A549 (cell line): ENCODE results near the gene CYB5D1. TPM values are rescaled to one million over a fixed set of nuclear protein-coding genes. Genes with fewer than 3 reads are reported as not detected.

Source experiments
- ATAC-seq, 2 experiments: fragments of 200-7000 bp in 1 of 2; fragments of >200 bp in 1 of 2; cut with Nextera tagmentation in 1 of 2; cut with Tn5 transposase in 1 of 2; 3 replicates each; pipeline versions ENCODE4 v1.8.0 to v1.9.1; 2018 to 2020; ENCODE audit warnings: mild to moderate bottlenecking in 1 of 2, moderate library complexity in 1 of 2
- CTCF ChIA-PET: fragments of 300-600 bp; sonication (Branson Sonifier 250); formaldehyde crosslinking; extraction: SDS; loops from one replicate; lab custom pipeline; 2021; ENCODE audit warnings: antibody characterized with exemption, inconsistent platforms; lab: Yijun Ruan, JAX
- POLR2A ChIA-PET: fragments of 350-600 bp; formaldehyde crosslinking; extraction: SDS; loops from one replicate; lab custom pipeline; 2021; ENCODE audit warnings: antibody characterized with exemption, inconsistent platforms; lab: Yijun Ruan, JAX
- DNase-seq, 2 experiments: peaks; one replicate each; pipeline versions ENCODE4 v3.0.0 to v3.0.0-alpha.2; 2011 to 2016; ENCODE audit warnings: low read depth in 1 of 2, low spot score in 1 of 2
- FAIRE-seq: peaks from 2 replicates; lab custom pipeline; 2011; peaks lifted over from hg19 to GRCh38; lab: Jason Lieb, UNC
- H3K27ac ChIP-seq, 2 experiments: fragments of >200 bp; sonication (Bioruptor Twin); formaldehyde crosslinking; 3 replicates each; pipeline ENCODE4 v1.5.1; 2016 to 2017
- H3K4me1 ChIP-seq: fragments of >200 bp; sonication (Bioruptor Twin); formaldehyde crosslinking; 3 replicates; pipeline ENCODE4 v1.6.1; 2016
- H3K4me2 ChIP-seq: fragments of >200 bp; sonication (Bioruptor Twin); formaldehyde crosslinking; 3 replicates; pipeline ENCODE4 v1.6.1; 2016
- H3K4me3 ChIP-seq: fragments of >200 bp; sonication (Bioruptor Twin); formaldehyde crosslinking; 3 replicates; pipeline ENCODE4 v1.5.1; 2016
- H3K9me3 ChIP-seq: fragments of >200 bp; sonication (Bioruptor Twin); formaldehyde crosslinking; 3 replicates; pipeline ENCODE4 v1.6.1; 2016
- ATOH8 ChIP-seq: fragments of 250-450 bp; sonication (Bioruptor Pico); IDR thresholded peaks from 2 replicates; pipeline ENCODE4 v1.5.0; 2020; ENCODE audit warnings: low read depth, mild to moderate bottlenecking, moderate library complexity
- BCL3 ChIP-seq: fragments of >200 bp; sonication (Bioruptor Twin); formaldehyde crosslinking; IDR thresholded peaks from 3 replicates; pipeline ENCODE4 v1.6.1; 2016
- CBX8 ChIP-seq: fragments of 200-600 bp; sonication (generic); IDR thresholded peaks from 2 replicates; pipeline ENCODE4 v1.6.1; 2016
- CEBPB ChIP-seq, 2 experiments: fragments of >200 bp in 1 of 2; sonication (Bioruptor Twin) in 1 of 2; formaldehyde crosslinking in 1 of 2; IDR thresholded peaks; 2 replicates each; pipeline ENCODE4 v1.6.1; 2012 to 2016
- E2F6 ChIP-seq: IDR thresholded peaks from 2 replicates; pipeline ENCODE4 v1.6.1; 2012; ENCODE audit warnings: low read depth, borderline replicate concordance
- EHMT2 ChIP-seq: fragments of 200-600 bp; sonication (generic); IDR thresholded peaks from 2 replicates; pipeline ENCODE4 v1.6.1; 2016; ENCODE audit warnings: antibody characterized with exemption, low read depth, mild to moderate bottlenecking, moderate library complexity
- ESRRA ChIP-seq: fragments of 150-350 bp; IDR thresholded peaks from 2 replicates; pipeline ENCODE4 v1.6.1; 2014; ENCODE audit warnings: mild to moderate bottlenecking, low read length, borderline replicate concordance
- FOSL2 ChIP-seq, 2 experiments: fragments of 450-650 bp in 1 of 2; fragments of >200 bp in 1 of 2; sonication (Bioruptor Twin) in 1 of 2; formaldehyde crosslinking; IDR thresholded peaks; 2 replicates each; pipeline versions ENCODE4 v1.5.0 to v1.6.1; 2016 to 2020; ENCODE audit warnings: mild to moderate bottlenecking in 1 of 2, moderate library complexity in 1 of 2
- FOXS1 ChIP-seq: fragments of 250-450 bp; sonication (Bioruptor Pico); IDR thresholded peaks from 2 replicates; pipeline ENCODE4 v1.5.0; 2020; ENCODE audit warnings: mild to moderate bottlenecking, moderate library complexity
- GATA3 ChIP-seq: IDR thresholded peaks from 2 replicates; pipeline ENCODE4 v1.6.1; 2012; ENCODE audit warnings: borderline replicate concordance
- HDAC2 ChIP-seq: fragments of 200-600 bp; sonication (generic); IDR thresholded peaks from 2 replicates; pipeline ENCODE4 v1.6.1; 2016
- HES2 ChIP-seq: fragments of >200 bp; sonication (Bioruptor Twin); formaldehyde crosslinking; IDR thresholded peaks from 2 replicates; pipeline ENCODE4 v1.6.1; 2016
- HMGXB4 ChIP-seq: fragments of 250-450 bp; sonication (Bioruptor Pico); IDR thresholded peaks from 2 replicates; pipeline ENCODE4 v1.5.0; 2021; ENCODE audit warnings: mild to moderate bottlenecking, moderate library complexity, borderline replicate concordance
- HOXB5 ChIP-seq: fragments of 250-450 bp; sonication (Bioruptor Pico); IDR thresholded peaks from 2 replicates; pipeline ENCODE4 v1.5.0; 2020; ENCODE audit warnings: mild to moderate bottlenecking, moderate library complexity
- JUNB ChIP-seq: fragments of >200 bp; sonication (Bioruptor Twin); formaldehyde crosslinking; IDR thresholded peaks from 2 replicates; pipeline ENCODE4 v1.6.1; 2016
- KDM5A ChIP-seq: fragments of 200-600 bp; sonication (generic); IDR thresholded peaks from 2 replicates; pipeline ENCODE4 v1.6.1; 2016; ENCODE audit warnings: antibody characterized with exemption, mild to moderate bottlenecking
- MAFK ChIP-seq: fragments of 450-650 bp; IDR thresholded peaks from 2 replicates; pipeline ENCODE4 v1.6.1; 2014; ENCODE audit not compliant: partially characterized antibody
- MAX ChIP-seq: IDR thresholded peaks from 2 replicates; pipeline ENCODE4 v1.6.1; 2012
- NFE2L2 ChIP-seq: fragments of 150-350 bp; conservative IDR thresholded peaks from 2 replicates; pipeline ENCODE4 v1.6.1; 2014; ENCODE audit warnings: low read length
- NPAS2 ChIP-seq: fragments of 250-450 bp; sonication (Bioruptor Pico); IDR thresholded peaks from 2 replicates; pipeline ENCODE4 v1.8.0; 2022; ENCODE audit warnings: mild to moderate bottlenecking, moderate library complexity, borderline replicate concordance
- NR3C1 ChIP-seq: fragments of >200 bp; sonication (Bioruptor Twin); formaldehyde crosslinking; IDR thresholded peaks from 3 replicates; pipeline ENCODE4 v1.6.1; 2017
- PBX3 ChIP-seq: IDR thresholded peaks from 2 replicates; pipeline ENCODE4 v1.6.1; 2012
- PHF8 ChIP-seq: fragments of 200-600 bp; sonication (generic); IDR thresholded peaks from 2 replicates; pipeline ENCODE4 v1.6.1; 2016; ENCODE audit warnings: low read depth, mild to moderate bottlenecking, antibody characterized with exemption, moderate library complexity, borderline replicate concordance
- POLR2A ChIP-seq: IDR thresholded peaks from 2 replicates; pipeline ENCODE4 v1.6.1; 2012; ENCODE audit warnings: mild to moderate bottlenecking, low read length
- POLR2AphosphoS2 ChIP-seq: conservative IDR thresholded peaks from 2 replicates; pipeline ENCODE4 v1.6.1; 2012; ENCODE audit warnings: low read length, improper control_type of control experiment, inconsistent platforms
- RAD21 ChIP-seq, 2 experiments: fragments of >200 bp in 1 of 2; sonication (Bioruptor Twin) in 1 of 2; formaldehyde crosslinking in 1 of 2; IDR thresholded peaks in 1 of 2; conservative IDR thresholded peaks in 1 of 2; 2 replicates in 1 of 2; 3 replicates in 1 of 2; pipeline ENCODE4 v1.6.1; 2012 to 2018; ENCODE audit warnings: inconsistent platforms in 1 of 2
- RFX5 ChIP-seq: fragments of 450-650 bp; IDR thresholded peaks from 2 replicates; pipeline ENCODE4 v1.7.1; 2014; ENCODE audit warnings: antibody characterized with exemption, mild to moderate bottlenecking, moderate library complexity
- RNF2 ChIP-seq: fragments of 200-600 bp; sonication (generic); IDR thresholded peaks from 2 replicates; pipeline ENCODE4 v1.6.1; 2016; ENCODE audit warnings: low read depth, mild to moderate bottlenecking, antibody characterized with exemption, moderate library complexity, borderline replicate concordance
- SMC3 ChIP-seq: fragments of >200 bp; sonication (Bioruptor Twin); formaldehyde crosslinking; IDR thresholded peaks from 3 replicates; pipeline ENCODE4 v1.6.1; 2018; ENCODE audit warnings: inconsistent platforms
- SREBF2 ChIP-seq: fragments of 450-650 bp; IDR thresholded peaks from 2 replicates; pipeline ENCODE4 v1.6.1; 2014; ENCODE audit warnings: mild to moderate bottlenecking, moderate library complexity
- TFCP2L1 ChIP-seq: fragments of 250-450 bp; sonication (Bioruptor Pico); IDR thresholded peaks from 2 replicates; pipeline ENCODE4 v1.5.0; 2021; ENCODE audit warnings: mild to moderate bottlenecking
- USF2 ChIP-seq: fragments of 450-650 bp; IDR thresholded peaks from 2 replicates; pipeline ENCODE4 v1.6.1; 2014; ENCODE audit warnings: antibody characterized with exemption
- ZFP36 ChIP-seq: fragments of 450-650 bp; IDR thresholded peaks from 2 replicates; pipeline ENCODE4 v1.6.1; 2014; ENCODE audit warnings: borderline replicate concordance; ENCODE audit not compliant: partially characterized antibody
- ZSCAN20 ChIP-seq: fragments of 250-450 bp; sonication (Bioruptor Pico); IDR thresholded peaks from 2 replicates; pipeline ENCODE4 v1.8.0; 2022; ENCODE audit warnings: mild to moderate bottlenecking, moderate library complexity
- WGBS: methylation state at CpG from one replicate; pipeline ENCODE4 v1.1.6; 2017; ENCODE audit errors: missing lambda C conversion rate; 5-methylcytosine and 5-hydroxymethylcytosine counted together
- polyA plus RNA-seq, 4 experiments: library from polyadenylated mRNA; depleted of rRNA in 3 of 4; stranded (reverse); fragments of >200 nt; fragmentation: RNase III in 1 of 4; extraction: RNeasy Plus Mini Kit Qiagen cat#74134 plus additional on column Dnase treatment in 1 of 4; gene quantifications; 2 replicates in 3 of 4; 3 replicates in 1 of 4; pipeline ENCODE4 v1.2.3, GENCODE V29; 2011 to 2017

CYB5D1 gene
- polyA plus RNA-seq, 2 of the 4 experiments (the other 2 are of a cell fraction), result 20.4 to 28.2 TPM

- peak; percentile 70 to 89 for ATAC-seq
- Histone ChIP-seq H3K27ac (peak overlapping the region; percentile 98), H3K9me3 (no peaks in the 10 kb centered on the region), H3K4me1 (peaks cover 35% of the 10 kb centered on the region), H3K4me2 (peak overlapping the region; percentile 92), H3K4me3 (peak overlapping the region; percentile 70)
- FAIRE-seq, result peak; percentile 97
- ChIA-PET CTCF (interaction anchor here (1.9 to 2.2 kb wide), 3 partner anchors 15 to 26 kb away, joined by 6 to 9 read pairs (median 9); no protein-coding TSS in a partner anchor), POLR2A (no interaction called here)
- WGBS, result under 1% methylated on average over 33 of the region's 35 CpGs
- DNase-seq, result peak; percentile 96 to 98
- TF ChIP-seq MAX (peak; percentile 63), HMGXB4 (CRISPR knock-in tag) (no peak), RNF2 (no peak), ATOH8 (no peak), USF2 (no peak), NFE2L2 (no peak), GATA3 (peak; percentile 96), HOXB5 (no peak), HDAC2 (no peak), ZFP36 (no peak), CBX8 (no peak), NR3C1 (no peak), ESRRA (no peak), BCL3 (peak; percentile 9; the same call in 1 of the 3 replicates), POLR2A (peak; percentile 75), RAD21 (conservative IDR thresholded peaks at IDR 0.05 in 1 of 2, IDR thresholded peaks at IDR 0.05 in 1 of 2) (0 out of 5 replicates have a peak, but pooled peaks of 1 of the 2 experiments have one; percentile 0), EHMT2 (no peak), PBX3 (no peak), RFX5 (no peak), CEBPB (IDR thresholded peaks at IDR 0.05) (peak in 1 of 2 experiments; percentile 3; a peak in 1 of 4 replicates), TFCP2L1 (CRISPR knock-in tag) (no peak), JUNB (no peak), KDM5A (no peak), MAFK (no peak), SMC3 (no peak), HES2 (no peak), FOXS1 (CRISPR knock-in tag) (no peak), SREBF2 (no peak), NPAS2 (no peak), ZSCAN20 (CRISPR knock-in tag) (no peak), E2F6 (peak; percentile 42; the same call in 1 of the 2 replicates), POLR2AphosphoS2 (no peak), FOSL2 (IDR thresholded peaks at IDR 0.05) (no peak), FOSL2 (CRISPR knock-in tag; IDR thresholded peaks at IDR 0.05) (no peak), PHF8 (no peak; the same call in 1 of the 2 replicates)
Observed at GRCh38 chr17:7887482-7888183, 29.8 kb downstream of the CYB5D1 start.
